Neural cell (in vitro differentiated cells): ENCODE data around the gene NEDD4L. TPM values are rescaled to one million over a fixed set of nuclear protein-coding genes. Genes with fewer than 3 reads are reported as not detected.

Experiments used
- H2AFZ ChIP-seq: fragments of 200-600, 300-800 bp; sonication (generic), shearing (Covaris generic); 2 replicates; pipeline ENCODE4 v1.6.0; 2014; ENCODE audit warnings: low read depth, mild to moderate bottlenecking, antibody characterized with exemption, low read length, moderate library complexity
- H3F3A ChIP-seq: fragments of 200-600 bp; shearing (Covaris generic); 2 replicates; pipeline ENCODE4 v1.6.1; 2016; ENCODE audit warnings: mild to moderate bottlenecking, moderate library complexity, mixed read lengths, antibody characterized with exemption, low read length; ENCODE audit not compliant: insufficient read depth, poor library complexity, severe bottlenecking
- H3K27ac ChIP-seq: fragments of 200-600, 300-800 bp; sonication (generic), shearing (Covaris generic); 2 replicates; pipeline ENCODE4 v1.5.1; 2014; ENCODE audit warnings: mild to moderate bottlenecking, low read length, moderate library complexity
- H3K27me3 ChIP-seq: fragments of 300-800, 200-600 bp; sonication (generic), shearing (Covaris generic); 2 replicates; pipeline ENCODE4 v1.6.0; 2014; ENCODE audit warnings: mild to moderate bottlenecking, low read depth, low read length, moderate library complexity; ENCODE audit not compliant: insufficient read depth
- H3K36me3 ChIP-seq: fragments of 300-800, 200-600 bp; sonication (generic), shearing (Covaris generic); 2 replicates; pipeline ENCODE4 v1.5.1; 2014; ENCODE audit warnings: mild to moderate bottlenecking, antibody characterized with exemption, low read length, moderate library complexity; ENCODE audit not compliant: insufficient read depth
- H3K4me2 ChIP-seq: fragments of 300-800, 200-600 bp; sonication (generic), shearing (Covaris generic); 2 replicates; pipeline ENCODE4 v1.6.0; 2014; ENCODE audit warnings: mild to moderate bottlenecking, low read length
- H3K4me3 ChIP-seq: fragments of 300-800, 200-600 bp; sonication (generic), shearing (Covaris generic); 2 replicates; pipeline ENCODE4 v1.5.1; 2014; ENCODE audit warnings: mild to moderate bottlenecking, low read length, moderate library complexity
- H3K79me2 ChIP-seq: fragments of 200-600 bp; shearing (Covaris generic); replicated peaks from 2 replicates; pipeline ENCODE4 v1.6.0; 2014; ENCODE audit warnings: mild to moderate bottlenecking, low read length, moderate library complexity; ENCODE audit not compliant: insufficient read depth
- H3K9ac ChIP-seq: fragments of 300-800, 200-600 bp; sonication (generic), shearing (Covaris generic); 2 replicates; pipeline ENCODE4 v1.6.1; 2016; ENCODE audit warnings: mild to moderate bottlenecking, low read length, mixed read lengths
- H3K9me2 ChIP-seq: fragments of 200-600 bp; shearing (Covaris generic); 2 replicates; pipeline ENCODE4 v1.6.1; 2016; ENCODE audit warnings: mild to moderate bottlenecking, low read length, mixed read lengths; ENCODE audit not compliant: insufficient read depth
- H3K9me3 ChIP-seq: fragments of 200-600, 300-800 bp; sonication (generic), shearing (Covaris generic); 2 replicates; pipeline ENCODE4 v1.6.1; 2016; ENCODE audit warnings: mild to moderate bottlenecking, mixed run types, low read length, moderate library complexity, mixed read lengths
- H4K20me1 ChIP-seq: fragments of 200-600 bp; shearing (Covaris generic); 2 replicates; pipeline ENCODE4 v1.6.1; 2016; ENCODE audit warnings: mild to moderate bottlenecking, mixed run types; ENCODE audit not compliant: insufficient read depth
- EP300 ChIP-seq: fragments of 450-650 bp; conservative IDR thresholded peaks from 2 replicates; pipeline ENCODE4 v1.6.1; 2014; ENCODE audit warnings: antibody characterized with exemption, mild to moderate bottlenecking, moderate library complexity; ENCODE audit not compliant: poor library complexity, severe bottlenecking
- EZH2 ChIP-seq: fragments of 200-600, 300-800 bp; shearing (Covaris generic), sonication (generic); IDR thresholded peaks from 2 replicates; pipeline ENCODE4 v1.6.1; 2014; ENCODE audit warnings: antibody characterized with exemption, low read length, borderline replicate concordance, mild to moderate bottlenecking; ENCODE audit not compliant: insufficient read depth, poor library complexity, severe bottlenecking
- MXI1 ChIP-seq: fragments of 450-650 bp; conservative IDR thresholded peaks from 2 replicates; pipeline ENCODE4 v1.6.1; 2014; ENCODE audit warnings: antibody characterized with exemption, mild to moderate bottlenecking; ENCODE audit not compliant: poor library complexity, severe bottlenecking
- POLR2AphosphoS5 ChIP-seq: IDR thresholded peaks from 2 replicates; pipeline ENCODE4 v1.6.1; 2012
- RAD21 ChIP-seq: fragments of 450-650 bp; conservative IDR thresholded peaks from 2 replicates; pipeline ENCODE4 v1.6.1; 2014; ENCODE audit warnings: antibody characterized with exemption, mild to moderate bottlenecking, moderate library complexity
- SMC3 ChIP-seq: fragments of 450-650 bp; conservative IDR thresholded peaks from 2 replicates; pipeline ENCODE4 v1.6.1; 2014; ENCODE audit warnings: antibody characterized with exemption, mild to moderate bottlenecking, moderate library complexity; ENCODE audit not compliant: poor library complexity
- TAF1 ChIP-seq: IDR thresholded peaks from 2 replicates; pipeline ENCODE4 v1.6.1; 2012; ENCODE audit warnings: low read depth
- polyA plus RNA-seq: library from polyadenylated mRNA; depleted of rRNA; stranded (reverse); fragments of >200 nt; gene quantifications from 2 replicates; pipeline ENCODE4 v1.2.3, GENCODE V29; 2014
- TF ChIP-seq, protein P1 (sequence below): fragments of 450-650 bp; IDR thresholded peaks from 2 replicates; pipeline ENCODE4 v1.5.1; 2014; ENCODE audit warnings: antibody characterized with exemption, mild to moderate bottlenecking, moderate library complexity; ENCODE audit not compliant: poor library complexity, severe bottlenecking
- TF ChIP-seq, protein P2 (sequence below): IDR thresholded peaks from 2 replicates; pipeline ENCODE4 v1.6.1; 2012; ENCODE audit warnings: borderline replicate concordance

Gene NEDD4L
- polyA plus RNA-seq, 1 donor from 2014 or later, result 97.9 TPM

DNA sequence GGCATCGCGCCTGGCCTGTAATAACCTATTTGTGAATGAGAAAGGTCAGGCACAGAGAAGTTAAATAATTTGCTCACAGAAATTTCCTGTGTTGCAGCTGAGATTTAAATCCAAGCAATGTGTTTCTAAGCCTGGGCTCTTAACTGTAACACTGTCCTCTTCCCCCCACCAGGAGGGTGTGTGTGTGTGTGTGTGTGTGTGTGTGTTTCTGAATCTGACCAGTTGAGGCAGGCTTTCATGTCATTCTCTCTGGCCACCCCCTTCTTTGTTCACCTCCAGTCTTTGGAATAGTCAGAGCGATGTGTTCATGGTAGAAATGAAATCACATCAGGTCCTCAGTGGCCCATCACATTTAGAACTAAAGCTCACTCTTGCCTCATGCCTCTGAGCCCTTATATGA, 81.2 kb downstream of the NEDD4L start:
- Histone ChIP-seq H3K27ac (no peak overlapping the region), H2AFZ (no peak overlapping the region), H3F3A (no peaks in the 10 kb centered on the region), H3K9me2 (no peaks in the 10 kb centered on the region), H3K79me2 (peaks cover 78% of the 10 kb centered on the region), H3K4me3 (no peak overlapping the region), H3K9ac (no peak overlapping the region), H3K36me3 (peaks cover 5% of the 10 kb centered on the region), H3K27me3 (no peaks in the 10 kb centered on the region), H3K9me3 (no peaks in the 10 kb centered on the region), H4K20me1 (no peaks in the 10 kb centered on the region), H3K4me2 (no peak overlapping the region)
- TF ChIP-seq, protein P1, sequence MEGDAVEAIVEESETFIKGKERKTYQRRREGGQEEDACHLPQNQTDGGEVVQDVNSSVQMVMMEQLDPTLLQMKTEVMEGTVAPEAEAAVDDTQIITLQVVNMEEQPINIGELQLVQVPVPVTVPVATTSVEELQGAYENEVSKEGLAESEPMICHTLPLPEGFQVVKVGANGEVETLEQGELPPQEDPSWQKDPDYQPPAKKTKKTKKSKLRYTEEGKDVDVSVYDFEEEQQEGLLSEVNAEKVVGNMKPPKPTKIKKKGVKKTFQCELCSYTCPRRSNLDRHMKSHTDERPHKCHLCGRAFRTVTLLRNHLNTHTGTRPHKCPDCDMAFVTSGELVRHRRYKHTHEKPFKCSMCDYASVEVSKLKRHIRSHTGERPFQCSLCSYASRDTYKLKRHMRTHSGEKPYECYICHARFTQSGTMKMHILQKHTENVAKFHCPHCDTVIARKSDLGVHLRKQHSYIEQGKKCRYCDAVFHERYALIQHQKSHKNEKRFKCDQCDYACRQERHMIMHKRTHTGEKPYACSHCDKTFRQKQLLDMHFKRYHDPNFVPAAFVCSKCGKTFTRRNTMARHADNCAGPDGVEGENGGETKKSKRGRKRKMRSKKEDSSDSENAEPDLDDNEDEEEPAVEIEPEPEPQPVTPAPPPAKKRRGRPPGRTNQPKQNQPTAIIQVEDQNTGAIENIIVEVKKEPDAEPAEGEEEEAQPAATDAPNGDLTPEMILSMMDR, result no peak
- TF ChIP-seq EP300 (no peak), RAD21 (no peak), EZH2 (no peak), SMC3 (no peak), MXI1 (no peak), POLR2AphosphoS5 (no peak), TAF1 (no peak)
- TF ChIP-seq, protein P2, sequence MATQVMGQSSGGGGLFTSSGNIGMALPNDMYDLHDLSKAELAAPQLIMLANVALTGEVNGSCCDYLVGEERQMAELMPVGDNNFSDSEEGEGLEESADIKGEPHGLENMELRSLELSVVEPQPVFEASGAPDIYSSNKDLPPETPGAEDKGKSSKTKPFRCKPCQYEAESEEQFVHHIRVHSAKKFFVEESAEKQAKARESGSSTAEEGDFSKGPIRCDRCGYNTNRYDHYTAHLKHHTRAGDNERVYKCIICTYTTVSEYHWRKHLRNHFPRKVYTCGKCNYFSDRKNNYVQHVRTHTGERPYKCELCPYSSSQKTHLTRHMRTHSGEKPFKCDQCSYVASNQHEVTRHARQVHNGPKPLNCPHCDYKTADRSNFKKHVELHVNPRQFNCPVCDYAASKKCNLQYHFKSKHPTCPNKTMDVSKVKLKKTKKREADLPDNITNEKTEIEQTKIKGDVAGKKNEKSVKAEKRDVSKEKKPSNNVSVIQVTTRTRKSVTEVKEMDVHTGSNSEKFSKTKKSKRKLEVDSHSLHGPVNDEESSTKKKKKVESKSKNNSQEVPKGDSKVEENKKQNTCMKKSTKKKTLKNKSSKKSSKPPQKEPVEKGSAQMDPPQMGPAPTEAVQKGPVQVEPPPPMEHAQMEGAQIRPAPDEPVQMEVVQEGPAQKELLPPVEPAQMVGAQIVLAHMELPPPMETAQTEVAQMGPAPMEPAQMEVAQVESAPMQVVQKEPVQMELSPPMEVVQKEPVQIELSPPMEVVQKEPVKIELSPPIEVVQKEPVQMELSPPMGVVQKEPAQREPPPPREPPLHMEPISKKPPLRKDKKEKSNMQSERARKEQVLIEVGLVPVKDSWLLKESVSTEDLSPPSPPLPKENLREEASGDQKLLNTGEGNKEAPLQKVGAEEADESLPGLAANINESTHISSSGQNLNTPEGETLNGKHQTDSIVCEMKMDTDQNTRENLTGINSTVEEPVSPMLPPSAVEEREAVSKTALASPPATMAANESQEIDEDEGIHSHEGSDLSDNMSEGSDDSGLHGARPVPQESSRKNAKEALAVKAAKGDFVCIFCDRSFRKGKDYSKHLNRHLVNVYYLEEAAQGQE, result no peak

DNA sequence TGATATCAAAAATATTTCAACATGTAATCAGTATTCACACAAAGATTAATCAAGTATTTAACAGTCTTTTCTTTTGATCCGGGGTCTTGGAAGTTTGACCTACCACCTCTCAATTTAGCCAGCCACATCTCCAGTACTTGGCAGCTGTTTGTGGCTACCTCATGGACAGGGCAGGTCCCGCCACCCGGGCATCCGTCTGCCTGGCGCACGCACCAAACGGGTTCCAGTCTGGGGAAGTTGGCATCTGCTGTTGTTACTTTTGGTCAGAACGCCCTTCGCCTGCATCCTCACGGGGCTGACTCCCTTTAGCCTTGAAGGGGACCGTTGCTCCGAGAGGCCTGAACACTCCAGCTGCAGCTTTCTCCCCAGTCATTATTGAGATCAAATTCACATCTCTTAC, 81.7 kb downstream of the NEDD4L start:
- Histone ChIP-seq H3K9me2 (no peaks in the 10 kb centered on the region), H3K27me3 (no peaks in the 10 kb centered on the region), H4K20me1 (no peaks in the 10 kb centered on the region), H3K4me2 (no peak overlapping the region), H3K9me3 (no peaks in the 10 kb centered on the region), H3K79me2 (peaks cover 75% of the 10 kb centered on the region), H2AFZ (no peak overlapping the region), H3K9ac (no peak overlapping the region), H3K36me3 (peaks cover 5% of the 10 kb centered on the region), H3K4me3 (no peak overlapping the region), H3F3A (no peaks in the 10 kb centered on the region), H3K27ac (no peak overlapping the region)
- TF ChIP-seq TAF1 (no peak), SMC3 (no peak), POLR2AphosphoS5 (no peak), MXI1 (no peak), EP300 (no peak), RAD21 (no peak), EZH2 (no peak)
- TF ChIP-seq, protein P1, result no peak
- TF ChIP-seq, protein P2, result no peak
